GM23338 (cell line): ENCODE measurements around the gene ACSF2. TPM values are rescaled to one million over a fixed set of nuclear protein-coding genes. Genes with fewer than 3 reads are reported as not detected.

Experiments
- ATAC-seq: fragments of 200-7000 bp; cut with Tn5 transposase; 3 replicates; pipeline ENCODE4 v1.9.1; 2020
- DNase-seq: peaks from one replicate; pipeline ENCODE4 v3.0.0-alpha.2; 2015; ENCODE audit warnings: low spot score
- H2AFZ ChIP-seq: fragments of 200-600 bp; sonication (generic); 2 replicates; pipeline ENCODE4 v1.8.0; 2016; ENCODE audit warnings: antibody characterized with exemption, mild to moderate bottlenecking, moderate library complexity
- H3F3A ChIP-seq: fragments of 200-600 bp; sonication (generic); replicated peaks from 2 replicates; pipeline ENCODE4 v1.8.0; 2017; ENCODE audit warnings: antibody characterized with exemption, mixed run types, low read depth
- H3K27ac ChIP-seq: fragments of 200-600 bp; sonication (generic); 2 replicates; pipeline ENCODE4 v1.6.1; 2016; ENCODE audit warnings: low read depth
- H3K27me3 ChIP-seq: fragments of 200-600 bp; sonication (generic); 2 replicates; pipeline ENCODE4 v1.8.0; 2016; ENCODE audit warnings: mild to moderate bottlenecking, mixed run types, moderate library complexity; ENCODE audit not compliant: insufficient read depth
- H3K36me3 ChIP-seq: fragments of 200-600 bp; sonication (generic); 2 replicates; pipeline ENCODE4 v1.8.0; 2016; ENCODE audit warnings: mild to moderate bottlenecking; ENCODE audit not compliant: insufficient read depth
- H3K4me1 ChIP-seq: fragments of 200-600 bp; sonication (generic); 2 replicates; pipeline ENCODE4 v1.8.0; 2016; ENCODE audit warnings: mild to moderate bottlenecking, moderate library complexity; ENCODE audit not compliant: insufficient read depth
- H3K4me2 ChIP-seq: fragments of 200-600 bp; sonication (generic); 2 replicates; pipeline ENCODE4 v1.7.1; 2017; ENCODE audit warnings: mixed run types
- H3K4me3 ChIP-seq: fragments of 200-600 bp; sonication (generic); 2 replicates; pipeline ENCODE4 v1.6.1; 2016; ENCODE audit warnings: mixed run types
- H3K79me2 ChIP-seq: fragments of 200-600 bp; sonication (generic); replicated peaks from 2 replicates; pipeline ENCODE4 v1.8.0; 2017; ENCODE audit warnings: mild to moderate bottlenecking; ENCODE audit not compliant: insufficient read depth
- H3K9me2 ChIP-seq: fragments of 200-600 bp; sonication (generic); 2 replicates; pipeline ENCODE4 v1.8.0; 2017; ENCODE audit not compliant: insufficient read depth
- H4K20me1 ChIP-seq: fragments of 200-600 bp; sonication (generic); replicated peaks from 2 replicates; pipeline ENCODE4 v1.8.0; 2017; ENCODE audit warnings: mild to moderate bottlenecking; ENCODE audit not compliant: insufficient read depth
- H3K27ac Mint-ChIP-seq: 2 replicates; pipeline ENCODE4 v1.8.0; 2020; ENCODE audit warnings: inconsistent platforms, mild to moderate bottlenecking, moderate library complexity, mixed read lengths
- H3K27me3 Mint-ChIP-seq: 3 replicates; pipeline ENCODE4 v1.8.0; 2022; ENCODE audit warnings: low read depth, mild to moderate bottlenecking, moderate library complexity, mixed read lengths, inconsistent platforms; ENCODE audit not compliant: insufficient read depth, poor library complexity
- H3K36me3 Mint-ChIP-seq: 3 replicates; pipeline ENCODE4 v1.8.0; 2021; ENCODE audit warnings: low read depth, mild to moderate bottlenecking, inconsistent platforms, moderate library complexity, mixed read lengths
- H3K4me1 Mint-ChIP-seq: 3 replicates; pipeline ENCODE4 v1.8.0; 2020; ENCODE audit warnings: mild to moderate bottlenecking, inconsistent platforms, mixed read lengths
- H3K4me3 Mint-ChIP-seq: 3 replicates; pipeline ENCODE4 v1.8.0; 2021; ENCODE audit warnings: moderate library complexity, mild to moderate bottlenecking, inconsistent platforms, mixed read lengths
- H3K9me3 Mint-ChIP-seq: 3 replicates; pipeline ENCODE4 v1.8.0; 2020; ENCODE audit warnings: moderate library complexity, mild to moderate bottlenecking, inconsistent platforms, mixed read lengths
- CREB1 ChIP-seq: fragments of 250-450 bp; sonication (Bioruptor Pico); IDR thresholded peaks from 2 replicates; pipeline ENCODE4 v1.5.0; 2020; ENCODE audit warnings: low read depth, mild to moderate bottlenecking, moderate library complexity
- EZH2 ChIP-seq: fragments of 200-600 bp; sonication (generic); IDR thresholded peaks from one replicate; pipeline ENCODE4 v1.8.0; 2017; ENCODE audit warnings: antibody characterized with exemption, mild to moderate bottlenecking, low read depth; ENCODE audit not compliant: unreplicated experiment
- EZH2phosphoT487 ChIP-seq: fragments of 200-600 bp; sonication (generic); IDR thresholded peaks from one replicate; pipeline ENCODE4 v1.8.1; 2018; ENCODE audit warnings: antibody characterized with exemption; ENCODE audit not compliant: unreplicated experiment
- JUNB ChIP-seq: IDR thresholded peaks from one replicate; pipeline ENCODE4 v1.6.1; 2016; ENCODE audit warnings: antibody characterized with exemption; ENCODE audit not compliant: unreplicated experiment
- NANOG ChIP-seq: IDR thresholded peaks from 2 replicates; pipeline ENCODE4 v1.6.1; 2016; ENCODE audit warnings: antibody characterized with exemption, borderline replicate concordance
- POLR2AphosphoS5 ChIP-seq: IDR thresholded peaks from 2 replicates; pipeline ENCODE4 v1.6.1; 2016; ENCODE audit warnings: antibody characterized with exemption, low read depth
- STAT1 ChIP-seq: IDR thresholded peaks from one replicate; pipeline ENCODE4 v1.6.1; 2016; ENCODE audit warnings: antibody characterized with exemption; ENCODE audit not compliant: unreplicated experiment
- ZNF114 ChIP-seq: fragments of 250-450 bp; sonication (Bioruptor Pico); IDR thresholded peaks from 2 replicates; pipeline ENCODE4 v1.5.0; 2020; ENCODE audit warnings: mild to moderate bottlenecking, moderate library complexity
- ZNF331 ChIP-seq: fragments of 250-450 bp; sonication (Bioruptor Pico); IDR thresholded peaks from 2 replicates; pipeline ENCODE4 v1.5.0; 2020; ENCODE audit warnings: low read depth, mild to moderate bottlenecking, moderate library complexity
- ZNF462 ChIP-seq: fragments of 250-450 bp; sonication (Bioruptor Pico); IDR thresholded peaks from 2 replicates; pipeline ENCODE4 v1.5.0; 2020; ENCODE audit warnings: mild to moderate bottlenecking, moderate library complexity
- polyA plus RNA-seq: library from polyadenylated mRNA; unstranded; fragments of >200 nt; fragmentation: Nextera tagmentation; extraction: Ambion mirVana; gene quantifications from 2 replicates; pipeline ENCODE4 v1.2.1, GENCODE V29; 2016
- total RNA-seq: library from RNA; depleted of rRNA; stranded (reverse); fragments of >200 nt; shearing (Covaris generic); gene quantifications from 2 replicates; pipeline ENCODE4 v1.2.3, GENCODE V29; 2014
- TF ChIP-seq, protein P1 (sequence below): IDR thresholded peaks from one replicate; pipeline ENCODE4 v1.6.1; 2018; ENCODE audit warnings: antibody characterized with exemption; ENCODE audit not compliant: unreplicated experiment
- TF ChIP-seq, protein P2 (sequence below), 2 experiments: fragments of 200-600 bp in 1 of 2; sonication (generic) in 1 of 2; conservative IDR thresholded peaks; 2 replicates each; pipeline versions ENCODE4 v1.5.1 to v1.6.1; 2016 to 2017; ENCODE audit warnings: antibody characterized with exemption in 2 of 2, low read depth in 2 of 2, mild to moderate bottlenecking in 2 of 2, moderate library complexity in 1 of 2
- TF ChIP-seq, protein P3 (sequence below): IDR thresholded peaks from 2 replicates; pipeline ENCODE4 v1.6.1; 2016; ENCODE audit warnings: antibody characterized with exemption

Gene ACSF2
- total and polyA plus RNA-seq, 2 experiments from 2014 or later = 6.9 to 12.4 TPM

- Histone ChIP-seq H3K27me3 (no peaks in the 10 kb centered on the region), H3K9me2 (no peaks in the 10 kb centered on the region), H3K4me1 (peaks cover 9% of the 10 kb centered on the region), H3K36me3 (no peaks in the 10 kb centered on the region), H3K4me2 (no peak overlapping the region), H4K20me1 (peaks cover 12% of the 10 kb centered on the region), H3K27ac (no peak overlapping the region), H3F3A (no peaks in the 10 kb centered on the region), H2AFZ (no peak overlapping the region), H3K79me2 (no peaks in the 10 kb centered on the region), H3K4me3 (no peak overlapping the region)
- peaks cover 7% of the 10 kb centered on the region for H3K4me1 Mint-ChIP-seq
- H3K9me3 Mint-ChIP-seq = no peaks in the 10 kb centered on the region
- no peaks in the 10 kb centered on the region for H3K36me3 Mint-ChIP-seq
- no peak overlapping the region for H3K4me3 Mint-ChIP-seq
- H3K27me3 Mint-ChIP-seq = peaks cover 2% of the 10 kb centered on the region
- ATAC-seq = no peak
- no peak for DNase-seq
- no peak for TF ChIP-seq JUNB
- TF ChIP-seq STAT1 = no peak
- TF ChIP-seq, protein P1, sequence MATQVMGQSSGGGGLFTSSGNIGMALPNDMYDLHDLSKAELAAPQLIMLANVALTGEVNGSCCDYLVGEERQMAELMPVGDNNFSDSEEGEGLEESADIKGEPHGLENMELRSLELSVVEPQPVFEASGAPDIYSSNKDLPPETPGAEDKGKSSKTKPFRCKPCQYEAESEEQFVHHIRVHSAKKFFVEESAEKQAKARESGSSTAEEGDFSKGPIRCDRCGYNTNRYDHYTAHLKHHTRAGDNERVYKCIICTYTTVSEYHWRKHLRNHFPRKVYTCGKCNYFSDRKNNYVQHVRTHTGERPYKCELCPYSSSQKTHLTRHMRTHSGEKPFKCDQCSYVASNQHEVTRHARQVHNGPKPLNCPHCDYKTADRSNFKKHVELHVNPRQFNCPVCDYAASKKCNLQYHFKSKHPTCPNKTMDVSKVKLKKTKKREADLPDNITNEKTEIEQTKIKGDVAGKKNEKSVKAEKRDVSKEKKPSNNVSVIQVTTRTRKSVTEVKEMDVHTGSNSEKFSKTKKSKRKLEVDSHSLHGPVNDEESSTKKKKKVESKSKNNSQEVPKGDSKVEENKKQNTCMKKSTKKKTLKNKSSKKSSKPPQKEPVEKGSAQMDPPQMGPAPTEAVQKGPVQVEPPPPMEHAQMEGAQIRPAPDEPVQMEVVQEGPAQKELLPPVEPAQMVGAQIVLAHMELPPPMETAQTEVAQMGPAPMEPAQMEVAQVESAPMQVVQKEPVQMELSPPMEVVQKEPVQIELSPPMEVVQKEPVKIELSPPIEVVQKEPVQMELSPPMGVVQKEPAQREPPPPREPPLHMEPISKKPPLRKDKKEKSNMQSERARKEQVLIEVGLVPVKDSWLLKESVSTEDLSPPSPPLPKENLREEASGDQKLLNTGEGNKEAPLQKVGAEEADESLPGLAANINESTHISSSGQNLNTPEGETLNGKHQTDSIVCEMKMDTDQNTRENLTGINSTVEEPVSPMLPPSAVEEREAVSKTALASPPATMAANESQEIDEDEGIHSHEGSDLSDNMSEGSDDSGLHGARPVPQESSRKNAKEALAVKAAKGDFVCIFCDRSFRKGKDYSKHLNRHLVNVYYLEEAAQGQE = no peak
- no peak for TF ChIP-seq EZH2
- TF ChIP-seq EZH2phosphoT487 = no peak
- TF ChIP-seq, protein P2, sequence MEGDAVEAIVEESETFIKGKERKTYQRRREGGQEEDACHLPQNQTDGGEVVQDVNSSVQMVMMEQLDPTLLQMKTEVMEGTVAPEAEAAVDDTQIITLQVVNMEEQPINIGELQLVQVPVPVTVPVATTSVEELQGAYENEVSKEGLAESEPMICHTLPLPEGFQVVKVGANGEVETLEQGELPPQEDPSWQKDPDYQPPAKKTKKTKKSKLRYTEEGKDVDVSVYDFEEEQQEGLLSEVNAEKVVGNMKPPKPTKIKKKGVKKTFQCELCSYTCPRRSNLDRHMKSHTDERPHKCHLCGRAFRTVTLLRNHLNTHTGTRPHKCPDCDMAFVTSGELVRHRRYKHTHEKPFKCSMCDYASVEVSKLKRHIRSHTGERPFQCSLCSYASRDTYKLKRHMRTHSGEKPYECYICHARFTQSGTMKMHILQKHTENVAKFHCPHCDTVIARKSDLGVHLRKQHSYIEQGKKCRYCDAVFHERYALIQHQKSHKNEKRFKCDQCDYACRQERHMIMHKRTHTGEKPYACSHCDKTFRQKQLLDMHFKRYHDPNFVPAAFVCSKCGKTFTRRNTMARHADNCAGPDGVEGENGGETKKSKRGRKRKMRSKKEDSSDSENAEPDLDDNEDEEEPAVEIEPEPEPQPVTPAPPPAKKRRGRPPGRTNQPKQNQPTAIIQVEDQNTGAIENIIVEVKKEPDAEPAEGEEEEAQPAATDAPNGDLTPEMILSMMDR (conservative IDR thresholded peaks at IDR 0.05; ENCODE audit: low read depth in 2 of 2) = no peak
- no peak for TF ChIP-seq ZNF331 (CRISPR knock-in tag)
- TF ChIP-seq POLR2AphosphoS5 = no peak
- no peak for TF ChIP-seq ZNF114 (CRISPR knock-in tag)
- no peak for TF ChIP-seq CREB1 (CRISPR knock-in tag)
- TF ChIP-seq, protein P3, sequence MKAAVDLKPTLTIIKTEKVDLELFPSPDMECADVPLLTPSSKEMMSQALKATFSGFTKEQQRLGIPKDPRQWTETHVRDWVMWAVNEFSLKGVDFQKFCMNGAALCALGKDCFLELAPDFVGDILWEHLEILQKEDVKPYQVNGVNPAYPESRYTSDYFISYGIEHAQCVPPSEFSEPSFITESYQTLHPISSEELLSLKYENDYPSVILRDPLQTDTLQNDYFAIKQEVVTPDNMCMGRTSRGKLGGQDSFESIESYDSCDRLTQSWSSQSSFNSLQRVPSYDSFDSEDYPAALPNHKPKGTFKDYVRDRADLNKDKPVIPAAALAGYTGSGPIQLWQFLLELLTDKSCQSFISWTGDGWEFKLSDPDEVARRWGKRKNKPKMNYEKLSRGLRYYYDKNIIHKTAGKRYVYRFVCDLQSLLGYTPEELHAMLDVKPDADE = no peak
- TF ChIP-seq ZNF462 (CRISPR knock-in tag) = no peak
- no peak for TF ChIP-seq NANOG
- no peak overlapping the region for H3K27ac Mint-ChIP-seq
These were observed 22.0 kb downstream of the ACSF2 start for GRCh38 chr17:50447870-50448595.
